Mammary epithelial cell (primary cell): ENCODE measurements around the gene OTOGL.

Source experiments
- CTCF ChIP-seq, 2 donors: IDR thresholded peaks in 1 of 2; conservative IDR thresholded peaks in 1 of 2; 2 replicates each; pipeline ENCODE4 v1.5.1; 2011 to 2012; ENCODE audit warnings: inconsistent platforms in 2 of 2, low read length in 2 of 2, mild to moderate bottlenecking in 2 of 2, control low read depth in 1 of 2, low read depth in 1 of 2; ENCODE audit not compliant: insufficient read depth in 1 of 2; ENCODE audit errors: extremely low read depth in 1 of 2
- EZH2 ChIP-seq: IDR thresholded peaks from 2 replicates; pipeline ENCODE4 v1.6.1; 2012; ENCODE audit warnings: low read length, inconsistent platforms, borderline replicate concordance

- TF ChIP-seq CTCF (conservative IDR thresholded peaks at IDR 0.05 in 1 of 2, IDR thresholded peaks at IDR 0.05 in 1 of 2; ENCODE audit: extremely low read depth in 1 of 2, insufficient read depth in 1 of 2, low read depth in 1 of 2, low read length in 2 of 2) (no peak), EZH2 (no peak)
These were observed 92.8 kb downstream of the OTOGL start for GRCh38 chr12:80192087-80192486.
